ENCODE data around the gene SH3BP2. TPM values are rescaled to one million over a fixed set of nuclear protein-coding genes. Genes with fewer than 3 reads are reported as not detected.
A peak's percentile ranks its signal among the peaks of the same experiment; 100 is the strongest.

SH3BP2 gene
- total RNA-seq, 1 donor from 2014 or later = 70.8 TPM

GRCh38 chr4:2875556-2875955 lies 82.7 kb downstream of the SH3BP2 start:
- TF ChIP-seq, protein P1, sequence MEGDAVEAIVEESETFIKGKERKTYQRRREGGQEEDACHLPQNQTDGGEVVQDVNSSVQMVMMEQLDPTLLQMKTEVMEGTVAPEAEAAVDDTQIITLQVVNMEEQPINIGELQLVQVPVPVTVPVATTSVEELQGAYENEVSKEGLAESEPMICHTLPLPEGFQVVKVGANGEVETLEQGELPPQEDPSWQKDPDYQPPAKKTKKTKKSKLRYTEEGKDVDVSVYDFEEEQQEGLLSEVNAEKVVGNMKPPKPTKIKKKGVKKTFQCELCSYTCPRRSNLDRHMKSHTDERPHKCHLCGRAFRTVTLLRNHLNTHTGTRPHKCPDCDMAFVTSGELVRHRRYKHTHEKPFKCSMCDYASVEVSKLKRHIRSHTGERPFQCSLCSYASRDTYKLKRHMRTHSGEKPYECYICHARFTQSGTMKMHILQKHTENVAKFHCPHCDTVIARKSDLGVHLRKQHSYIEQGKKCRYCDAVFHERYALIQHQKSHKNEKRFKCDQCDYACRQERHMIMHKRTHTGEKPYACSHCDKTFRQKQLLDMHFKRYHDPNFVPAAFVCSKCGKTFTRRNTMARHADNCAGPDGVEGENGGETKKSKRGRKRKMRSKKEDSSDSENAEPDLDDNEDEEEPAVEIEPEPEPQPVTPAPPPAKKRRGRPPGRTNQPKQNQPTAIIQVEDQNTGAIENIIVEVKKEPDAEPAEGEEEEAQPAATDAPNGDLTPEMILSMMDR (IDR thresholded peaks at IDR 0.05; ENCODE audit: unreplicated experiment) = no peak
- Mint-ChIP-seq H3K4me3 (ENCODE audit: low read depth) (no peak overlapping the region), H3K4me1 (ENCODE audit: low read depth) (peaks cover 20% of the 10 kb centered on the region), H3K27me3 (no peaks in the 10 kb centered on the region), H3K27ac (peak overlapping the region; percentile 86), H3K36me3 (ENCODE audit: insufficient read depth) (peaks cover 24% of the 10 kb centered on the region), H3K9me3 (ENCODE audit: low read depth) (no peaks in the 10 kb centered on the region)
- no peak for DNase-seq (ENCODE audit: low spot score, unreplicated experiment)

- no peaks in the 10 kb centered on the region for H3K27me3 Mint-ChIP-seq
- no peak overlapping the region for H3K4me3 Mint-ChIP-seq (ENCODE audit: low read depth)
- H3K4me1 Mint-ChIP-seq (ENCODE audit: low read depth) = peaks cover 13% of the 10 kb centered on the region
- H3K36me3 Mint-ChIP-seq (ENCODE audit: insufficient read depth) = peaks cover 28% of the 10 kb centered on the region
- DNase-seq (ENCODE audit: low spot score, unreplicated experiment) = no peak
- H3K9me3 Mint-ChIP-seq (ENCODE audit: low read depth) = no peaks in the 10 kb centered on the region
- TF ChIP-seq, protein P1 (IDR thresholded peaks at IDR 0.05; ENCODE audit: unreplicated experiment) = no peak
- H3K27ac Mint-ChIP-seq = peak overlapping the region; percentile 46
Observed at GRCh38 chr4:2878346-2878745, 85.5 kb downstream of the SH3BP2 start.

DNA sequence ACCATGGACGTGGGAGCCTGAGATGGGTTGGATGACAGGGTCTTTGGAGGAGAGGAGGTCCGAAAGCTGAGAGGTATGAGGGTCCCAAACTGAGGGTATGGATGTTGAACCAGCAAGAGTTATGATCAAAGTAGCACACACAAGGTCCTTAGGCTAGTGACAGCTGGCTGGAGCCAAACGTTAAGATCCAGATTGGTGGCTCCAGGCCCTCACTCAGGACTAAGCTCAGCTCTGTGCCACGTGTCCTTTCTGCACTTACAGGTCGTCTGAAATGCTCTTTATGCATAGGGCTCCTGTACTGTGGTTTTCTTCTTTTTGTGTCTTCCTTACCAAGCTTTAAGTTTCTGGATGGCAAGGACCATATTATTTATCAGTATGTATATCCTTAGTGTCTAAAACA lies 86.1 kb downstream of the SH3BP2 start:
- H3K36me3 Mint-ChIP-seq (ENCODE audit: insufficient read depth) = peaks cover 32% of the 10 kb centered on the region
- TF ChIP-seq, protein P1 (IDR thresholded peaks at IDR 0.05; ENCODE audit: unreplicated experiment) = no peak
- H3K27me3 Mint-ChIP-seq = no peaks in the 10 kb centered on the region

DNA sequence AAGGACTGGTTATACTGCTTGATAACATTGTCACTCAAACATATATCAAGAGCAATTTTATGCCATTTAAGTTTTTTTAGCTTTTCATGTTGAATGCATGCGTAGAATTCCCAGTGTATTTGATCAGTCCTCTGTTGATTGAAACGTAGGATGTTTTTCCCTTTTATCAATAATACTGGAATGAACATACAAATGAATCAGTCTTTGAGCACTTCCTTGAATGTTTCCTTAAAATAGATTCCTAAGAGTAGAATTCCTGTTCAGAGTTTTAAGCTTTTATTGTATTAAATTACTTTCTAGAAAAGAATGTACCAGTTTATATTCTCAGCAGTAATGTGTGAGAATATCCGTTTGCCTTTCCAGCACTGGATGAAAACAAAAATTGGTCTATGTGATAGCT lies 88.5 kb downstream of the SH3BP2 start:
- TF ChIP-seq, protein P1 (IDR thresholded peaks at IDR 0.05; ENCODE audit: unreplicated experiment) = no peak
- H3K27me3 Mint-ChIP-seq = no peaks in the 10 kb centered on the region
- H3K9me3 Mint-ChIP-seq (ENCODE audit: low read depth) = no peaks in the 10 kb centered on the region
- no peak overlapping the region for H3K4me3 Mint-ChIP-seq (ENCODE audit: low read depth)
- H3K36me3 Mint-ChIP-seq (ENCODE audit: insufficient read depth) = peaks cover 41% of the 10 kb centered on the region
- H3K4me1 Mint-ChIP-seq (ENCODE audit: low read depth) = peaks cover 9% of the 10 kb centered on the region
- no peak overlapping the region for H3K27ac Mint-ChIP-seq
- DNase-seq (ENCODE audit: low spot score, unreplicated experiment) = no peak

More for the DNA sequence above, 86.1 kb downstream of the SH3BP2 start:
- Mint-ChIP-seq H3K4me1 (ENCODE audit: low read depth) (peaks cover 10% of the 10 kb centered on the region), H3K9me3 (ENCODE audit: low read depth) (no peaks in the 10 kb centered on the region), H3K27ac (peak overlapping the region; percentile 46), H3K4me3 (ENCODE audit: low read depth) (no peak overlapping the region)
- DNase-seq (ENCODE audit: low spot score, unreplicated experiment) = no peak

DNA sequence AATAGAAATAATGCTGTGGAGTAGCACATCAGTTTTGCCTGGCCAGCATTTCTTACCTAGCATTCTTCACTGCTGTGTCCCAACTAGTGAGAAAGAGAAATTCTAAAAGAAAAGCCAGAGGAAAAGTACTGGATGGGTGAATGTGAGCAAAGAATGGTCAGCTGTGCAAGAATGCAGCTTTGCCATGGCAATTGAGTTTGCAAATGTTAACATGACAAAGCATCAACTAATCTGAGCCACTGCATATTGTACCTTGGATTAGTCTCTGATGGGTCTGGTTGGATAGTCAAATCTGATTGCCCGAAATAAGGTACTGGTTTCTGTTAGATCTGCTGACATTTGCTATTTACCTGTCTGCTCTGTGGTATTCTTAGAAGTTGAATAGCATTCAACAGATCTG lies 89.5 kb downstream of the SH3BP2 start:
- Mint-ChIP-seq H3K4me1 (ENCODE audit: low read depth) (peaks cover 11% of the 10 kb centered on the region), H3K36me3 (ENCODE audit: insufficient read depth) (peaks cover 39% of the 10 kb centered on the region), H3K9me3 (ENCODE audit: low read depth) (no peaks in the 10 kb centered on the region), H3K27me3 (no peaks in the 10 kb centered on the region), H3K4me3 (ENCODE audit: low read depth) (no peak overlapping the region), H3K27ac (no peak overlapping the region)
- TF ChIP-seq, protein P1 (IDR thresholded peaks at IDR 0.05; ENCODE audit: unreplicated experiment) = no peak
- DNase-seq (ENCODE audit: low spot score, unreplicated experiment) = no peak

Measured in progenitor cell of endocrine pancreas (in vitro differentiated cells).